H1 (cell line): Measurements from ENCODE around the gene MAPKAP1. TPM values are rescaled to one million over a fixed set of nuclear protein-coding genes. Genes with fewer than 3 reads are reported as not detected.

Source experiments
- CTCF ChIA-PET: fragments of 300-600 bp; sonication (Branson Sonifier 250); formaldehyde crosslinking; loops from one replicate; lab custom pipeline; 2021; ENCODE audit not compliant: partially characterized antibody; lab: Charles Lee
- POLR2A ChIA-PET: fragments of 300-600 bp; sonication (Branson Sonifier 250); formaldehyde crosslinking; loops from one replicate; lab custom pipeline; 2021; ENCODE audit warnings: inconsistent platforms; ENCODE audit not compliant: partially characterized antibody; lab: Charles Lee
- DNase-seq, 2 experiments: peaks; one replicate each; pipeline versions ENCODE4 v3.0.0 to v3.0.0-alpha.2; 2010 to 2022; ENCODE audit warnings: low spot score in 2 of 2, low read depth in 1 of 2, mixed read lengths in 1 of 2
- FAIRE-seq: peaks from 2 replicates; lab custom pipeline; 2011; peaks lifted over from hg19 to GRCh38; lab: Jason Lieb, UNC
- H2AFZ ChIP-seq: 2 replicates; pipeline ENCODE4 v1.8.1; 2012; ENCODE audit warnings: low read length, inconsistent platforms
- H2AK5ac ChIP-seq: 2 replicates; pipeline ENCODE4 v1.6.1; 2013; ENCODE audit warnings: low read depth, low read length
- H2BK120ac ChIP-seq: replicated peaks from 2 replicates; pipeline ENCODE3; 2013; ENCODE audit warnings: low read depth, low read length, inconsistent platforms
- H2BK12ac ChIP-seq: 2 replicates; pipeline ENCODE4 v1.6.1; 2013; ENCODE audit warnings: low read depth, low read length
- H2BK15ac ChIP-seq: 2 replicates; pipeline ENCODE4 v1.6.1; 2013; ENCODE audit warnings: low read length
- H2BK20ac ChIP-seq: 2 replicates; pipeline ENCODE4 v1.6.1; 2013; ENCODE audit warnings: low read length
- H2BK5ac ChIP-seq: 2 replicates; pipeline ENCODE4 v1.6.1; 2013; ENCODE audit warnings: low read depth, low read length
- H3K14ac ChIP-seq: 2 replicates; pipeline ENCODE4 v1.6.1; 2013; ENCODE audit warnings: inconsistent platforms; ENCODE audit not compliant: insufficient read length
- H3K18ac ChIP-seq: 2 replicates; pipeline ENCODE4 v1.6.1; 2013; ENCODE audit warnings: low read length; ENCODE audit errors: extremely low read depth
- H3K23ac ChIP-seq: 2 replicates; pipeline ENCODE4 v1.6.1; 2013; ENCODE audit warnings: inconsistent platforms; ENCODE audit not compliant: insufficient read length
- H3K23me2 ChIP-seq: 2 replicates; pipeline ENCODE4 v1.6.1; 2013; ENCODE audit warnings: low read depth, low read length
- H3K27ac ChIP-seq: 2 replicates; pipeline ENCODE4 v1.6.1; 2011; ENCODE audit warnings: low read depth, low read length, inconsistent platforms
- H3K27me3 ChIP-seq, 4 experiments: replicated peaks in 1 of 4; 1 replicate in 1 of 4; 2 replicates in 3 of 4; pipeline versions ENCODE4 v1.6.1 to v1.8.1; 2011 to 2013; ENCODE audit warnings: low read length in 3 of 4, mild to moderate bottlenecking in 3 of 4, inconsistent platforms in 2 of 4, mixed read lengths in 2 of 4, moderate library complexity in 1 of 4; ENCODE audit not compliant: control insufficient read depth in 3 of 4, insufficient read depth in 3 of 4; ENCODE audit errors: extremely low read depth in 1 of 4
- H3K36me3 ChIP-seq, 4 experiments: 2 replicates each; pipeline versions ENCODE4 v1.6.1 to v1.8.1; 2011 to 2013; ENCODE audit warnings: mild to moderate bottlenecking in 4 of 4, low read length in 3 of 4, moderate library complexity in 2 of 4, control low read depth in 1 of 4, inconsistent platforms in 1 of 4; ENCODE audit not compliant: insufficient read depth in 4 of 4, control insufficient read depth in 2 of 4
- H3K4ac ChIP-seq: replicated peaks from 2 replicates; pipeline ENCODE3; 2013; ENCODE audit warnings: low read length, low read depth, mixed read lengths, inconsistent platforms; ENCODE audit not compliant: insufficient read length
- H3K4me1 ChIP-seq, 4 experiments: replicated peaks in 1 of 4; 1 replicate in 1 of 4; 2 replicates in 3 of 4; pipeline versions ENCODE4 v1.6.1 to v1.8.1; 2011 to 2013; ENCODE audit warnings: low read length in 3 of 4, inconsistent platforms in 2 of 4, mixed read lengths in 1 of 4; ENCODE audit not compliant: insufficient read depth in 4 of 4, control insufficient read depth in 3 of 4
- H3K4me2 ChIP-seq, 2 experiments: 2 replicates each; pipeline versions ENCODE4 v1.6.1 to v1.8.1; 2011 to 2013; ENCODE audit warnings: low read depth in 2 of 2, low read length in 2 of 2, control low read depth in 1 of 2, inconsistent platforms in 1 of 2, mild to moderate bottlenecking in 1 of 2; ENCODE audit not compliant: insufficient read depth in 1 of 2
- H3K4me3 ChIP-seq, 4 experiments: fragments of 200-600, 300-600 bp in 1 of 4; sonication (generic), shearing (Covaris generic), sonication (Bioruptor Twin) in 1 of 4; 2 replicates each; pipeline versions ENCODE4 v1.5.1 to v1.8.1; 2011 to 2016; ENCODE audit warnings: low read length in 4 of 4, low read depth in 3 of 4, control low read depth in 2 of 4, inconsistent platforms in 2 of 4, mild to moderate bottlenecking in 2 of 4, mixed read lengths in 1 of 4, moderate library complexity in 1 of 4; ENCODE audit not compliant: insufficient read depth in 2 of 4; ENCODE audit errors: extremely low read depth in 1 of 4
- H3K56ac ChIP-seq: replicated peaks from 2 replicates; pipeline ENCODE3; 2013; ENCODE audit warnings: low read depth, mild to moderate bottlenecking, mixed read lengths, low read length, inconsistent platforms; ENCODE audit not compliant: insufficient read length
- H3K79me1 ChIP-seq: 2 replicates; pipeline ENCODE4 v1.6.1; 2013; ENCODE audit warnings: low read depth, low read length, control low read depth
- H3K79me2 ChIP-seq, 2 experiments: 2 replicates each; pipeline versions ENCODE4 v1.6.1 to v1.8.1; 2012 to 2013; ENCODE audit warnings: low read length in 2 of 2, mild to moderate bottlenecking in 2 of 2, inconsistent platforms in 1 of 2; ENCODE audit not compliant: insufficient read depth in 2 of 2, control insufficient read depth in 1 of 2
- H3K9ac ChIP-seq, 4 experiments: replicated peaks in 1 of 4; 1 replicate in 1 of 4; 2 replicates in 3 of 4; pipeline versions ENCODE4 v1.6.1 to v1.8.1; 2011 to 2013; ENCODE audit warnings: low read depth in 3 of 4, low read length in 3 of 4, control low read depth in 2 of 4, mild to moderate bottlenecking in 2 of 4, moderate library complexity in 2 of 4, inconsistent platforms in 1 of 4; ENCODE audit errors: extremely low read depth in 1 of 4
- H3K9me3 ChIP-seq, 2 experiments: 2 replicates each; pipeline versions ENCODE4 v1.6.1 to v1.8.1; 2012 to 2013; ENCODE audit warnings: mild to moderate bottlenecking in 2 of 2, moderate library complexity in 2 of 2, control low read depth in 1 of 2, inconsistent platforms in 1 of 2, low read depth in 1 of 2, low read length in 1 of 2, mixed read lengths in 1 of 2; ENCODE audit not compliant: insufficient read depth in 2 of 2
- H4K20me1 ChIP-seq, 2 experiments: replicated peaks in 1 of 2; 2 replicates each; pipeline versions ENCODE3 to v1.8.1; 2011 to 2013; ENCODE audit warnings: inconsistent platforms in 2 of 2, low read length in 2 of 2, mild to moderate bottlenecking in 1 of 2; ENCODE audit not compliant: insufficient read depth in 2 of 2, control insufficient read depth in 1 of 2
- H4K5ac ChIP-seq: 2 replicates; pipeline ENCODE4 v1.6.1; 2013; ENCODE audit warnings: low read length, low read depth, mixed read lengths, inconsistent platforms; ENCODE audit not compliant: insufficient read length
- H4K8ac ChIP-seq: 2 replicates; pipeline ENCODE4 v1.8.0; 2013; ENCODE audit warnings: mild to moderate bottlenecking, moderate library complexity, low read length, inconsistent platforms; ENCODE audit not compliant: insufficient read depth; ENCODE audit errors: extremely low read depth
- H4K91ac ChIP-seq: replicated peaks from 2 replicates; pipeline ENCODE3; 2013; ENCODE audit warnings: low read length, mixed read lengths, inconsistent platforms; ENCODE audit not compliant: insufficient read length
- EZH2 ChIP-seq: fragments of 200-600 bp; sonication (generic); IDR thresholded peaks from 2 replicates; pipeline ENCODE4 v1.7.1; 2012; ENCODE audit warnings: low read depth, mild to moderate bottlenecking, moderate library complexity, low read length, inconsistent platforms; ENCODE audit not compliant: severe bottlenecking
- GABPA ChIP-seq: IDR thresholded peaks from 2 replicates; pipeline ENCODE4 v1.6.1; 2011; ENCODE audit warnings: mild to moderate bottlenecking, low read length, moderate library complexity, borderline replicate concordance; ENCODE audit not compliant: insufficient read depth
- GTF2F1 ChIP-seq: IDR thresholded peaks from 2 replicates; pipeline ENCODE4 v1.6.1; 2012; ENCODE audit warnings: low read depth, low read length, improper control_type of control experiment, borderline replicate concordance
- NANOG ChIP-seq: IDR thresholded peaks from 2 replicates; pipeline ENCODE4 v1.6.1; 2011; ENCODE audit warnings: low read length, low read depth, mild to moderate bottlenecking, inconsistent platforms; ENCODE audit not compliant: insufficient read depth, poor library complexity, severe bottlenecking
- NRF1 ChIP-seq: IDR thresholded peaks from 2 replicates; pipeline ENCODE4 v1.6.1; 2011; ENCODE audit warnings: mild to moderate bottlenecking, low read depth, low read length, improper control_type of control experiment
- SP2 ChIP-seq: IDR thresholded peaks from 2 replicates; pipeline ENCODE4 v1.6.1; 2012; ENCODE audit warnings: mild to moderate bottlenecking, low read length, inconsistent platforms
- SUZ12 ChIP-seq: fragments of 200-600 bp; sonication (generic); IDR thresholded peaks from 2 replicates; pipeline ENCODE4 v1.6.1; 2012; ENCODE audit warnings: mild to moderate bottlenecking, inconsistent platforms, low read length, moderate library complexity, mixed read lengths
- TCF12 ChIP-seq: IDR thresholded peaks from 2 replicates; pipeline ENCODE4 v1.6.1; 2011; ENCODE audit warnings: low read depth, mild to moderate bottlenecking, low read length
- TEAD4 ChIP-seq: IDR thresholded peaks from 2 replicates; pipeline ENCODE4 v1.6.1; 2012; ENCODE audit warnings: low read depth, low read length, inconsistent platforms, mixed read lengths
- WGBS, 2 experiments: shearing (Covaris generic) in 1 of 2; methylation state at CpG; one replicate each; pipeline versions ENCODE4 v1.1.6 to v1.1.7; 2013 to 2015; ENCODE audit warnings: low lambda C conversion rate in 2 of 2, mixed read lengths in 2 of 2, inconsistent platforms in 1 of 2, low coverage in 1 of 2, missing lambda C conversion rate in 1 of 2; ENCODE audit not compliant: insufficient replicate concordance in 2 of 2, insufficient coverage in 1 of 2, insufficient read length in 1 of 2; ENCODE audit errors: extremely low coverage in 1 of 2, missing lambda C conversion rate in 1 of 2; 5-methylcytosine and 5-hydroxymethylcytosine counted together
- polyA plus RNA-seq, 7 experiments: library from polyadenylated mRNA; depleted of rRNA in 3 of 7; stranded (reverse) in 5 of 7; unstranded in 2 of 7; fragments of >200 nt in 5 of 7; fragments of 200-250 nt in 2 of 7; gene quantifications; 1 replicate in 5 of 7; 2 replicates in 1 of 7; 4 replicates in 1 of 7; pipeline versions ENCODE4 v1.2.1 to v1.2.3, GENCODE V29; 2011 to 2013; ENCODE audit warnings: missing spikeins in 2 of 7, mixed read lengths in 2 of 7
- total RNA-seq: library from RNA; stranded (reverse); fragmentation: NEBNext Ultra II Directional; extraction: Animal tissue kit (Norgen Biotek cat#: 25700); gene quantifications from 2 replicates; pipeline ENCODE4 v1.2.1, GENCODE V29; 2021
- TF ChIP-seq, protein P1 (sequence below): IDR thresholded peaks from 2 replicates; pipeline ENCODE4 v1.6.1; 2012; ENCODE audit warnings: low read length, inconsistent platforms

MAPKAP1 gene
- total and polyA plus RNA-seq, 2 of the 8 experiments (the other 6 are each of a cell fraction or from before 2014, with no cell fraction given), result 79.2 to 140 TPM

DNA sequence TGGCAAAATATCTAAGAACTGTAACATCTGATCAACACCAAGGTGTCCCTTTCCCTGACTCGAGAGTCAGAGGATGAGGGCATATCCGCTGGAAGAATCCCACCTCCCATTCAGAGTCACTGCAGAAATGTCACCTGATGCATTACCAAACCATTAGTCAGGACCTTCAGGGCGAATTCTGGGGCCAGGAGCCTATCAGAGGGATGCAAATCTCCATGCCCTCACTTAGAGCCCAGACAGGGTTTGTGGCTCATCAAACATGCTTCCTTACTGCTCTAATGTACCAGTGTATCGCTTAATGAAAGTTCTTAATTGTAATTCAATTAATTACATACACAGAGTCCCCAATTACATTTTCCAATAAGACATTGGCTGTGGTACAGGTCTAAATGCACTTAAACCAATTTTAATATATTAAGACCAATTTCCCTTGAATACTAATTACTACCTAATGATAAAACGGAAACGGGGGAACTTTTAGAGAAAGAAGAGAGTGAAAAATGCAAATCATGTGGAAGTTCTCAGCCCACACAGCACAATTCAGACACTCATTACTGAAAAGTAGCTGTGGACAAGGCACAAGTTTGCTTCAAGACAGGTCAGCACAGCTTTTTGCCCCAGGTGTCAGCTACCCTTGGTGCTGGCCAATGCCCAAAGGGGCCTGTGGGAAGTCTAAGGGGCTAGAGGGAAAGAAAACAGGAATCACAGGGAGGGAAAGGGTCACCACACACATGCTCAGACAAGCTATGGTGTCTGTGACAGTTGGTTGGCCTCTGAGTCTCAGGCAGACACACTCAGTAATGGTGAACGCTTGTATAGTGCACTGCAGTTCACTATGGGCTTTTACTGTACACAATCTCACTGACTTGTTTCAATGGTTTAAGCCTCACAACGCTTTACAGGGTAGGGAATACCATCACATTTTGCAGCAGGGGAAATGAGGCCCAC, 211.6 kb downstream of the MAPKAP1 start:
- H3K9me3 ChIP-seq, result no peaks in the 10 kb centered on the region
- ChIA-PET CTCF (no interaction called here), POLR2A (no interaction called here)
- no peaks in the 10 kb centered on the region for H3K27me3 ChIP-seq
- H2BK15ac ChIP-seq, result no peak overlapping the region; the same call in 1 of the 2 replicates
- FAIRE-seq (no peak), DNase-seq (no peak)
- H3K56ac ChIP-seq, result no peak overlapping the region
- no peak overlapping the region for H3K9ac ChIP-seq
- peaks cover 1 to 21% (median 10%) of the 10 kb centered on the region in 4 experiments for H3K4me1 ChIP-seq
- no peaks in the 10 kb centered on the region for H3K79me2 ChIP-seq
- H3K4me2 ChIP-seq, result peak overlapping the region; percentile 0 to 29; a peak in 1 of 4 replicates
- no peaks in the 10 kb centered on the region for H3K36me3 ChIP-seq
- H4K5ac ChIP-seq, result no peak overlapping the region
- no peak overlapping the region for H3K23ac ChIP-seq
- no peak overlapping the region for H2BK5ac ChIP-seq
- peak overlapping the region; percentile 14; the same call in 1 of the 2 replicates for H2AK5ac ChIP-seq
- H3K18ac ChIP-seq, result no peak overlapping the region
- 83% methylated on average over 8 of the region's 8 CpGs; no CpG with 5 or more reads in 1 of the 2 experiments for WGBS, 2 experiments
- H3K4me3 ChIP-seq, result no peak overlapping the region
- H2AFZ ChIP-seq, result no peak overlapping the region
- H3K27ac ChIP-seq, result no peak overlapping the region
- peak overlapping the region; percentile 62; the same call in 1 of the 2 replicates for H2BK20ac ChIP-seq
- H2BK12ac ChIP-seq, result peak overlapping the region; percentile 13; the same call in 1 of the 2 replicates
- no peak overlapping the region for H3K14ac ChIP-seq
- no peak overlapping the region for H4K8ac ChIP-seq
- H4K91ac ChIP-seq, result no peak overlapping the region
- H4K20me1 ChIP-seq, result no peaks in the 10 kb centered on the region
- no peak overlapping the region for H2BK120ac ChIP-seq
- no peaks in the 10 kb centered on the region for H3K79me1 ChIP-seq
- no peak overlapping the region for H3K4ac ChIP-seq
- H3K23me2 ChIP-seq, result 0 out of 2 replicates have a peak, but pooled peaks cover 2% of the 10 kb centered on the region
- no peak for TF ChIP-seq EZH2
- TF ChIP-seq SP2, result no peak
- TF ChIP-seq NRF1, result no peak
- TF ChIP-seq TEAD4, result no peak
- TF ChIP-seq, protein P1, sequence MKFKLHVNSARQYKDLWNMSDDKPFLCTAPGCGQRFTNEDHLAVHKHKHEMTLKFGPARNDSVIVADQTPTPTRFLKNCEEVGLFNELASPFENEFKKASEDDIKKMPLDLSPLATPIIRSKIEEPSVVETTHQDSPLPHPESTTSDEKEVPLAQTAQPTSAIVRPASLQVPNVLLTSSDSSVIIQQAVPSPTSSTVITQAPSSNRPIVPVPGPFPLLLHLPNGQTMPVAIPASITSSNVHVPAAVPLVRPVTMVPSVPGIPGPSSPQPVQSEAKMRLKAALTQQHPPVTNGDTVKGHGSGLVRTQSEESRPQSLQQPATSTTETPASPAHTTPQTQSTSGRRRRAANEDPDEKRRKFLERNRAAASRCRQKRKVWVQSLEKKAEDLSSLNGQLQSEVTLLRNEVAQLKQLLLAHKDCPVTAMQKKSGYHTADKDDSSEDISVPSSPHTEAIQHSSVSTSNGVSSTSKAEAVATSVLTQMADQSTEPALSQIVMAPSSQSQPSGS, result no peak
- no peak for TF ChIP-seq SUZ12
- TF ChIP-seq GABPA, result no peak
- no peak for TF ChIP-seq NANOG
- no peak for TF ChIP-seq TCF12
- no peak for TF ChIP-seq GTF2F1
